H1 (cell line): ENCODE results near the gene RPS27. TPM values are rescaled to one million over a fixed set of nuclear protein-coding genes. Genes with fewer than 3 reads are reported as not detected.

Experiments used
- CTCF ChIA-PET: fragments of 300-600 bp; sonication (Branson Sonifier 250); formaldehyde crosslinking; loops from one replicate; lab custom pipeline; 2021; ENCODE audit not compliant: partially characterized antibody; lab: Charles Lee
- POLR2A ChIA-PET: fragments of 300-600 bp; sonication (Branson Sonifier 250); formaldehyde crosslinking; loops from one replicate; lab custom pipeline; 2021; ENCODE audit warnings: inconsistent platforms; ENCODE audit not compliant: partially characterized antibody; lab: Charles Lee
- DNase-seq, 2 experiments: peaks; one replicate each; pipeline versions ENCODE4 v3.0.0 to v3.0.0-alpha.2; 2010 to 2022; ENCODE audit warnings: low spot score in 2 of 2, low read depth in 1 of 2, mixed read lengths in 1 of 2
- FAIRE-seq: peaks from 2 replicates; lab custom pipeline; 2011; peaks lifted over from hg19 to GRCh38; lab: Jason Lieb, UNC
- H2AFZ ChIP-seq: 2 replicates; pipeline ENCODE4 v1.8.1; 2012; ENCODE audit warnings: low read length, inconsistent platforms
- H2AK5ac ChIP-seq: 2 replicates; pipeline ENCODE4 v1.6.1; 2013; ENCODE audit warnings: low read depth, low read length
- H2BK120ac ChIP-seq: replicated peaks from 2 replicates; pipeline ENCODE3; 2013; ENCODE audit warnings: low read depth, low read length, inconsistent platforms
- H2BK12ac ChIP-seq: 2 replicates; pipeline ENCODE4 v1.6.1; 2013; ENCODE audit warnings: low read depth, low read length
- H2BK15ac ChIP-seq: 2 replicates; pipeline ENCODE4 v1.6.1; 2013; ENCODE audit warnings: low read length
- H2BK20ac ChIP-seq: 2 replicates; pipeline ENCODE4 v1.6.1; 2013; ENCODE audit warnings: low read length
- H2BK5ac ChIP-seq: 2 replicates; pipeline ENCODE4 v1.6.1; 2013; ENCODE audit warnings: low read depth, low read length
- H3K14ac ChIP-seq: 2 replicates; pipeline ENCODE4 v1.6.1; 2013; ENCODE audit warnings: inconsistent platforms; ENCODE audit not compliant: insufficient read length
- H3K18ac ChIP-seq: 2 replicates; pipeline ENCODE4 v1.6.1; 2013; ENCODE audit warnings: low read length; ENCODE audit errors: extremely low read depth
- H3K23ac ChIP-seq: 2 replicates; pipeline ENCODE4 v1.6.1; 2013; ENCODE audit warnings: inconsistent platforms; ENCODE audit not compliant: insufficient read length
- H3K23me2 ChIP-seq: 2 replicates; pipeline ENCODE4 v1.6.1; 2013; ENCODE audit warnings: low read depth, low read length
- H3K27ac ChIP-seq: 2 replicates; pipeline ENCODE4 v1.6.1; 2011; ENCODE audit warnings: low read depth, low read length, inconsistent platforms
- H3K27me3 ChIP-seq, 4 experiments: replicated peaks in 1 of 4; 1 replicate in 1 of 4; 2 replicates in 3 of 4; pipeline versions ENCODE4 v1.6.1 to v1.8.1; 2011 to 2013; ENCODE audit warnings: low read length in 3 of 4, mild to moderate bottlenecking in 3 of 4, inconsistent platforms in 2 of 4, mixed read lengths in 2 of 4, moderate library complexity in 1 of 4; ENCODE audit not compliant: control insufficient read depth in 3 of 4, insufficient read depth in 3 of 4; ENCODE audit errors: extremely low read depth in 1 of 4
- H3K36me3 ChIP-seq, 4 experiments: 2 replicates each; pipeline versions ENCODE4 v1.6.1 to v1.8.1; 2011 to 2013; ENCODE audit warnings: mild to moderate bottlenecking in 4 of 4, low read length in 3 of 4, moderate library complexity in 2 of 4, control low read depth in 1 of 4, inconsistent platforms in 1 of 4; ENCODE audit not compliant: insufficient read depth in 4 of 4, control insufficient read depth in 2 of 4
- H3K4ac ChIP-seq: replicated peaks from 2 replicates; pipeline ENCODE3; 2013; ENCODE audit warnings: low read length, low read depth, mixed read lengths, inconsistent platforms; ENCODE audit not compliant: insufficient read length
- H3K4me1 ChIP-seq, 4 experiments: replicated peaks in 1 of 4; 1 replicate in 1 of 4; 2 replicates in 3 of 4; pipeline versions ENCODE4 v1.6.1 to v1.8.1; 2011 to 2013; ENCODE audit warnings: low read length in 3 of 4, inconsistent platforms in 2 of 4, mixed read lengths in 1 of 4; ENCODE audit not compliant: insufficient read depth in 4 of 4, control insufficient read depth in 3 of 4
- H3K4me2 ChIP-seq, 2 experiments: 2 replicates each; pipeline versions ENCODE4 v1.6.1 to v1.8.1; 2011 to 2013; ENCODE audit warnings: low read depth in 2 of 2, low read length in 2 of 2, control low read depth in 1 of 2, inconsistent platforms in 1 of 2, mild to moderate bottlenecking in 1 of 2; ENCODE audit not compliant: insufficient read depth in 1 of 2
- H3K4me3 ChIP-seq, 4 experiments: fragments of 200-600, 300-600 bp in 1 of 4; sonication (generic), shearing (Covaris generic), sonication (Bioruptor Twin) in 1 of 4; 2 replicates each; pipeline versions ENCODE4 v1.5.1 to v1.8.1; 2011 to 2016; ENCODE audit warnings: low read length in 4 of 4, low read depth in 3 of 4, control low read depth in 2 of 4, inconsistent platforms in 2 of 4, mild to moderate bottlenecking in 2 of 4, mixed read lengths in 1 of 4, moderate library complexity in 1 of 4; ENCODE audit not compliant: insufficient read depth in 2 of 4; ENCODE audit errors: extremely low read depth in 1 of 4
- H3K56ac ChIP-seq: replicated peaks from 2 replicates; pipeline ENCODE3; 2013; ENCODE audit warnings: low read depth, mild to moderate bottlenecking, mixed read lengths, low read length, inconsistent platforms; ENCODE audit not compliant: insufficient read length
- H3K79me1 ChIP-seq: 2 replicates; pipeline ENCODE4 v1.6.1; 2013; ENCODE audit warnings: low read depth, low read length, control low read depth
- H3K79me2 ChIP-seq, 2 experiments: 2 replicates each; pipeline versions ENCODE4 v1.6.1 to v1.8.1; 2012 to 2013; ENCODE audit warnings: low read length in 2 of 2, mild to moderate bottlenecking in 2 of 2, inconsistent platforms in 1 of 2; ENCODE audit not compliant: insufficient read depth in 2 of 2, control insufficient read depth in 1 of 2
- H3K9ac ChIP-seq, 4 experiments: replicated peaks in 1 of 4; 1 replicate in 1 of 4; 2 replicates in 3 of 4; pipeline versions ENCODE4 v1.6.1 to v1.8.1; 2011 to 2013; ENCODE audit warnings: low read depth in 3 of 4, low read length in 3 of 4, control low read depth in 2 of 4, mild to moderate bottlenecking in 2 of 4, moderate library complexity in 2 of 4, inconsistent platforms in 1 of 4; ENCODE audit errors: extremely low read depth in 1 of 4
- H3K9me3 ChIP-seq, 2 experiments: 2 replicates each; pipeline versions ENCODE4 v1.6.1 to v1.8.1; 2012 to 2013; ENCODE audit warnings: mild to moderate bottlenecking in 2 of 2, moderate library complexity in 2 of 2, control low read depth in 1 of 2, inconsistent platforms in 1 of 2, low read depth in 1 of 2, low read length in 1 of 2, mixed read lengths in 1 of 2; ENCODE audit not compliant: insufficient read depth in 2 of 2
- H4K20me1 ChIP-seq, 2 experiments: replicated peaks in 1 of 2; 2 replicates each; pipeline versions ENCODE3 to v1.8.1; 2011 to 2013; ENCODE audit warnings: inconsistent platforms in 2 of 2, low read length in 2 of 2, mild to moderate bottlenecking in 1 of 2; ENCODE audit not compliant: insufficient read depth in 2 of 2, control insufficient read depth in 1 of 2
- H4K5ac ChIP-seq: 2 replicates; pipeline ENCODE4 v1.6.1; 2013; ENCODE audit warnings: low read length, low read depth, mixed read lengths, inconsistent platforms; ENCODE audit not compliant: insufficient read length
- H4K8ac ChIP-seq: 2 replicates; pipeline ENCODE4 v1.8.0; 2013; ENCODE audit warnings: mild to moderate bottlenecking, moderate library complexity, low read length, inconsistent platforms; ENCODE audit not compliant: insufficient read depth; ENCODE audit errors: extremely low read depth
- H4K91ac ChIP-seq: replicated peaks from 2 replicates; pipeline ENCODE3; 2013; ENCODE audit warnings: low read length, mixed read lengths, inconsistent platforms; ENCODE audit not compliant: insufficient read length
- BRCA1 ChIP-seq: IDR thresholded peaks from 2 replicates; pipeline ENCODE4 v1.6.1; 2012; ENCODE audit warnings: low read depth, low read length, improper control_type of control experiment
- CBX5 ChIP-seq: fragments of 300-800, 300-1000 bp; sonication (generic); IDR thresholded peaks from 2 replicates; pipeline ENCODE4 v1.7.1; 2016; ENCODE audit warnings: antibody characterized with exemption, low read length, low read depth
- CTBP2 ChIP-seq: IDR thresholded peaks from 2 replicates; pipeline ENCODE4 v1.7.0; 2011; ENCODE audit warnings: borderline replicate concordance, mild to moderate bottlenecking, moderate library complexity, mixed read lengths, low read length; ENCODE audit not compliant: insufficient read depth, insufficient read length
- HDAC2 ChIP-seq, 2 experiments: fragments of 300-600 bp in 1 of 2; sonication (generic) in 1 of 2; IDR thresholded peaks; 2 replicates each; pipeline ENCODE4 v1.6.1; 2011 to 2012; ENCODE audit warnings: low read depth in 2 of 2, low read length in 2 of 2, mild to moderate bottlenecking in 2 of 2, moderate library complexity in 2 of 2, borderline replicate concordance in 1 of 2, inconsistent platforms in 1 of 2
- POU5F1 ChIP-seq: IDR thresholded peaks from 2 replicates; pipeline ENCODE4 v1.6.1; 2011; ENCODE audit warnings: low read depth, mild to moderate bottlenecking, low read length, moderate library complexity
- SAP30 ChIP-seq: fragments of 300-600 bp; sonication (generic); IDR thresholded peaks from 2 replicates; pipeline ENCODE4 v1.7.1; 2012; ENCODE audit warnings: low read length, moderate library complexity, mild to moderate bottlenecking, inconsistent platforms; ENCODE audit not compliant: insufficient read depth, insufficient replicate concordance
- SIRT6 ChIP-seq: IDR thresholded peaks from one replicate; pipeline ENCODE4 v1.7.1; 2012; ENCODE audit warnings: low read length, inconsistent platforms
- SP1 ChIP-seq: IDR thresholded peaks from 2 replicates; pipeline ENCODE4 v1.6.1; 2011; ENCODE audit warnings: low read depth, low read length
- SP2 ChIP-seq: IDR thresholded peaks from 2 replicates; pipeline ENCODE4 v1.6.1; 2012; ENCODE audit warnings: mild to moderate bottlenecking, low read length, inconsistent platforms
- TAF1 ChIP-seq: IDR thresholded peaks from 2 replicates; pipeline ENCODE4 v1.6.1; 2011; ENCODE audit warnings: mild to moderate bottlenecking, low read depth, low read length
- TAF7 ChIP-seq: optimal IDR thresholded peaks from 2 replicates; pipeline ENCODE3; 2011; ENCODE audit warnings: low read depth, mild to moderate bottlenecking, inconsistent platforms, low read length, moderate library complexity, borderline replicate concordance
- TBP ChIP-seq: IDR thresholded peaks from 2 replicates; pipeline ENCODE4 v1.6.1; 2011; ENCODE audit warnings: low read depth, low read length, improper control_type of control experiment
- ZNF274 ChIP-seq: IDR thresholded peaks from 2 replicates; pipeline ENCODE4 v1.7.0; 2012; ENCODE audit warnings: low read length, borderline replicate concordance; ENCODE audit errors: extremely low read depth
- WGBS, 2 experiments: shearing (Covaris generic) in 1 of 2; methylation state at CpG; one replicate each; pipeline versions ENCODE4 v1.1.6 to v1.1.7; 2013 to 2015; ENCODE audit warnings: low lambda C conversion rate in 2 of 2, mixed read lengths in 2 of 2, inconsistent platforms in 1 of 2, low coverage in 1 of 2, missing lambda C conversion rate in 1 of 2; ENCODE audit not compliant: insufficient replicate concordance in 2 of 2, insufficient coverage in 1 of 2, insufficient read length in 1 of 2; ENCODE audit errors: extremely low coverage in 1 of 2, missing lambda C conversion rate in 1 of 2; 5-methylcytosine and 5-hydroxymethylcytosine counted together
- polyA plus RNA-seq, 7 experiments: library from polyadenylated mRNA; depleted of rRNA in 3 of 7; stranded (reverse) in 5 of 7; unstranded in 2 of 7; fragments of >200 nt in 5 of 7; fragments of 200-250 nt in 2 of 7; gene quantifications; 1 replicate in 5 of 7; 2 replicates in 1 of 7; 4 replicates in 1 of 7; pipeline versions ENCODE4 v1.2.1 to v1.2.3, GENCODE V29; 2011 to 2013; ENCODE audit warnings: missing spikeins in 2 of 7, mixed read lengths in 2 of 7
- total RNA-seq: library from RNA; stranded (reverse); fragmentation: NEBNext Ultra II Directional; extraction: Animal tissue kit (Norgen Biotek cat#: 25700); gene quantifications from 2 replicates; pipeline ENCODE4 v1.2.1, GENCODE V29; 2021

Gene RPS27
- total and polyA plus RNA-seq, 2 of the 8 experiments (the other 6 are each of a cell fraction or from before 2014, with no cell fraction given) = 1,810 to 3,155 TPM

DNA sequence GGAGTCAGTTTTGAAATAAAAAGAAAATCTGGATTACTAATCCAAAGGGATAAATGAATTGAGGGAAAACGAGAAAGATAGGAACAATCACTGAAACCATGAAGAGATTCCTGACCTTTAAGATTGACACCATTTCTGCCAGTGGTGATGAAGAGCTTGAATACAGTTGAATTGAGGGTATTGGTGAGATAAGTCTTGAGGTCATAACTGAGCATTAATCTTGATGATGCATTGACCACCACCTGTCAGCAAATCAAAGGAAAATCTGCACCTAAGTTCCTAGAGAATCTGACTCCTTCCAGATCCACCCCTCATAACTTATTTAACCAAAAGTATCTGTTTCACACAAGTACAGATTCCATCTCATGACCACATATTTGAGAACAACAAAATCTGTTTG is 21.6 kb downstream of the RPS27 start:
- Histone ChIP-seq H2BK5ac (no peak overlapping the region), H3K9me3 (no peaks in the 10 kb centered on the region), H3K79me1 (no peaks in the 10 kb centered on the region), H2AFZ (no peak overlapping the region), H3K56ac (no peak overlapping the region), H2AK5ac (no peak overlapping the region), H2BK120ac (no peak overlapping the region), H4K8ac (no peak overlapping the region), H3K27ac (no peak overlapping the region), H3K79me2 (no peaks in the 10 kb centered on the region), H3K4me3 (no peak overlapping the region), H2BK20ac (no peak overlapping the region), H3K27me3 (no peaks in the 10 kb centered on the region), H3K4ac (no peak overlapping the region), H3K9ac (no peak overlapping the region), H3K23me2 (no peaks in the 10 kb centered on the region), H4K91ac (no peak overlapping the region), H3K4me2 (no peak overlapping the region), H3K36me3 (no peaks in the 10 kb centered on the region), H2BK15ac (no peak overlapping the region), H2BK12ac (no peak overlapping the region), H3K4me1 (no peaks in the 10 kb centered on the region), H4K5ac (no peak overlapping the region), H3K14ac (no peak overlapping the region), H4K20me1 (no peaks in the 10 kb centered on the region), H3K23ac (no peak overlapping the region), H3K18ac (no peak overlapping the region)
- POLR2A ChIA-PET = interaction anchor here (0.8 to 1.9 kb wide), 2 partner anchors 13 to 21 kb away, joined by 3 to 13 read pairs; partner anchors contain the start of gene RPS27
- CTCF ChIA-PET = interaction anchor here (0.7 kb wide), 1 partner anchor 178 kb away, joined by 3 read pairs; no protein-coding TSS in a partner anchor
- FAIRE-seq (no peak), DNase-seq (no peak)
- WGBS, 2 experiments = 78% methylated on average over 1 of the region's 1 CpG; no CpG with 5 or more reads in 1 of the 2 experiments
- TF ChIP-seq SP1 = no peak
- TF ChIP-seq SIRT6 = no peak
- TF ChIP-seq ZNF274 = no peak
- no peak for TF ChIP-seq TAF7
- no peak for TF ChIP-seq POU5F1
- TF ChIP-seq HDAC2 (IDR thresholded peaks at IDR 0.05; ENCODE audit: borderline replicate concordance in 1 of 2, low read depth in 2 of 2, low read length in 2 of 2) = no peak
- no peak for TF ChIP-seq BRCA1
- TF ChIP-seq SAP30 = no peak
- no peak for TF ChIP-seq SP2
- TF ChIP-seq TBP = no peak
- TF ChIP-seq CTBP2 = no peak
- TF ChIP-seq CBX5 = no peak
- TF ChIP-seq TAF1 = no peak
